Urinary bladder (tissue), 4 donors: Measurements from ENCODE around the gene NKTR. TPM values are rescaled to one million over a fixed set of nuclear protein-coding genes. Genes with fewer than 3 reads are reported as not detected.

ENCODE experiments used
- DNase-seq: peaks from one replicate; pipeline ENCODE4 v3.0.0-alpha.2; 2015; ENCODE audit errors: extremely low spot score
- H3K27ac ChIP-seq: one replicate; pipeline ENCODE4 v1.5.1; 2013; ENCODE audit warnings: low read depth, mild to moderate bottlenecking, moderate library complexity
- H3K36me3 ChIP-seq: one replicate; pipeline ENCODE4 v1.6.1; 2013; ENCODE audit warnings: mild to moderate bottlenecking, moderate library complexity; ENCODE audit not compliant: insufficient read depth
- H3K4me1 ChIP-seq: one replicate; pipeline ENCODE4 v1.6.1; 2013; ENCODE audit warnings: mild to moderate bottlenecking, moderate library complexity; ENCODE audit not compliant: insufficient read depth
- H3K4me3 ChIP-seq: one replicate; pipeline ENCODE4 v1.5.1; 2013; ENCODE audit warnings: low read depth, low read length
- WGBS: extraction: QIAGEN DNeasy Blood & Tissue Kit; methylation state at CpG from one replicate; pipeline ENCODE4 v1.1.7; 2013; 5-methylcytosine and 5-hydroxymethylcytosine counted together
- polyA plus RNA-seq: library from polyadenylated mRNA; stranded (reverse); fragments of 200-250 nt; gene quantifications from one replicate; pipeline ENCODE4 v1.2.3, GENCODE V29; 2013
- total RNA-seq: library from RNA; depleted of rRNA; stranded (reverse); fragments of >200 nt; gene quantifications from one replicate; pipeline ENCODE4 v1.2.3, GENCODE V29; 2014
- donor health status: healthy with polysubstance abuse.
- donor health status: healthy.

NKTR gene
- total and polyA plus RNA-seq, 2 donors, result 19.9 to 367 TPM

DNA sequence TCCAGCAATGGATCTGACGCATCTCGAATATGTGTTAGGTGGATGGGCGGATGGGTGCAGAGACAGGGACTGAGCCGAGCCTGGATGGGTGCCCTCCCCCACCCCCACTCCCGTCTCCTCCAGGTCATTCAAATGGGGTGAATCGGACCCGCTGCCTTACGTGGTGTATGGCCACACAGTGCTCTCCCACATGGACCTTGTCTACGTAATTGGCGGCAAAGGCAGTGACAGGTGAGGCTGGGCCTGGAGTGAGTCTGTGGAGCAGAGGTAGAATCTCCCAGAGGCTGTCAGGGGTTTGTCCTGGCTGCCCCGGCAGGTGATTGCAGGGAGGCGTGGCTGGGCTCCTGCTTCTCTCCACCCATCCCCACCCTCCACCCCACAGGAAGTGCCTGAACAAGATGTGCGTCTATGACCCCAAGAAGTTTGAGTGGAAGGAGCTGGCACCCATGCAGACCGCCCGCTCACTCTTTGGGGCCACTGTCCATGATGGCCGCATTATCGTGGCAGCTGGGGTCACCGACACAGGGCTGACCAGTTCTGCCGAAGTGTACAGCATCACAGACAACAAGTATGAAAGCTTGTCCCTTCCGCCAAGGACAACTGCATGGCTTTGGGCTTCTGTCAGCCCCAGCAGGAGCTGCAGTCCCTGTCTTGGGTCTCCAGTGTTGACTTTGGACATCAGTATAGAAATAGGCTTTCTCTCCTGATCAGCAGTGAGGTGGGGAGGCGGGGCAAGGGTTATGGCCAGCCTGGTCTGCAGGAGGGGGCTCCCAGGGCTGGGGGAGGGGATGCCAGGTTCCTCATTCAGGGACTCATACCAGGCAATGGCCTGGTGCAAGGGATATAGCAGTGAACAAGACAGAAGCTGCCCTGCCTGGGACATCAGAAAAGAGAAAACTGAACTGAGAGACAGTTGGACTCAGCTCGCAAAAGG lies 88.3 kb downstream of the NKTR start:
- Histone ChIP-seq H3K36me3 (no peaks in the 10 kb centered on the region), H3K27ac (no peak overlapping the region), H3K4me3 (no peak overlapping the region), H3K4me1 (no peaks in the 10 kb centered on the region)
- DNase-seq, result no peak
- 87% methylated on average over 22 of the region's 22 CpGs for WGBS

DNA sequence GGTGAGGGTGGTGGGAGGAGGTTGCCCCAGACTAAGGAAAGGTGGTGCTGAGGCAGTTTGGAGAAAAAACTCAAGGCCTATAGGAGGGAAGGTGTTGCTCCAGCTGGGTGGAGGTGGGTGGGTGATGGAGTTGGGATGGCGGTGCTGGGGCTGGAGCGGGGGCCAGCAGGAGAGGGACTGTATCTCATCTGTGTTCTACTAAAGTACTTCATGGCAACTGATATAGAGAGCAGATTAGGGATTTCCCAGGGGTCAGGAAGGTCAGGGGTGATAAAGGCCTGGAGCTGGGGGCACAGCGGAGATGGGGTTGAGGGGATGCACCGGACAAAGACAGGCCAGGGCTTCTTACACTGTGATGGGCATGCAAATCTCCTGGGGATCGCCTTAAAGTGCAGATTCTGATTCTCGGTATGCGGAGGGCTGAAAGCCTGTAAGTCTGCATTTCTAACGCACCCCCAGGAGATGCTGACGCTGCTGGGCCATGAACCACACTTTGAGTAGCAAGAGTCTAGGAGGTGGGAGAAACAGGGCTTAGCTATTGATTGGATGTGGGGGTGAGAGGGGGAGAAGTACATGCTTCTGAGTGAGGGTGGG lies 89.0 kb downstream of the NKTR start:
- H3K36me3 ChIP-seq, result no peaks in the 10 kb centered on the region
- WGBS, result 64% methylated on average over 9 of the region's 9 CpGs
- H3K27ac ChIP-seq, result no peak overlapping the region
- no peaks in the 10 kb centered on the region for H3K4me1 ChIP-seq
- DNase-seq, result no peak
- no peak overlapping the region for H3K4me3 ChIP-seq

DNA sequence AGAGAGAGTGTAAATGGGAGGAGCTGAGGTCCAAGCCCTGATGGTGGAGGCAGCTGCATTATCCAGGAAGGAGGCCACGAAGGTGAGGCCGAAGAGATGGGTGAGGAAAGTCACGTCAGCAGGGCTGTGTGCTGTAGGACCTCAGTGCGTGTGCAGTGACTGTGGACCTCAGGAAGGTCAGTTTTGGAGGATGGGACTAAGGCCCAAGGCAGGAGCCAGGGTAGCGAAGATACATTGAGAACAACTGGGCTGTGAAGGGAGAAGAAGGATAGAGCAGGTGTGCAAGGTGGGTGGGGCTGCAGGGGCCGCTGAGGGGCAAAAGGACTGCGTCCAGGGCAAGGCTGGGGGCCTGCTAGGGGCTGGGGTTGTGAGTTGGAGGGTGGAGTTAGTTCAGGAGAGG lies 89.7 kb downstream of the NKTR start:
- DNase-seq, result no peak
- Histone ChIP-seq H3K36me3 (no peaks in the 10 kb centered on the region), H3K4me3 (no peak overlapping the region), H3K4me1 (no peaks in the 10 kb centered on the region), H3K27ac (no peak overlapping the region)
- WGBS, result 77% methylated on average over 7 of the region's 7 CpGs

DNA sequence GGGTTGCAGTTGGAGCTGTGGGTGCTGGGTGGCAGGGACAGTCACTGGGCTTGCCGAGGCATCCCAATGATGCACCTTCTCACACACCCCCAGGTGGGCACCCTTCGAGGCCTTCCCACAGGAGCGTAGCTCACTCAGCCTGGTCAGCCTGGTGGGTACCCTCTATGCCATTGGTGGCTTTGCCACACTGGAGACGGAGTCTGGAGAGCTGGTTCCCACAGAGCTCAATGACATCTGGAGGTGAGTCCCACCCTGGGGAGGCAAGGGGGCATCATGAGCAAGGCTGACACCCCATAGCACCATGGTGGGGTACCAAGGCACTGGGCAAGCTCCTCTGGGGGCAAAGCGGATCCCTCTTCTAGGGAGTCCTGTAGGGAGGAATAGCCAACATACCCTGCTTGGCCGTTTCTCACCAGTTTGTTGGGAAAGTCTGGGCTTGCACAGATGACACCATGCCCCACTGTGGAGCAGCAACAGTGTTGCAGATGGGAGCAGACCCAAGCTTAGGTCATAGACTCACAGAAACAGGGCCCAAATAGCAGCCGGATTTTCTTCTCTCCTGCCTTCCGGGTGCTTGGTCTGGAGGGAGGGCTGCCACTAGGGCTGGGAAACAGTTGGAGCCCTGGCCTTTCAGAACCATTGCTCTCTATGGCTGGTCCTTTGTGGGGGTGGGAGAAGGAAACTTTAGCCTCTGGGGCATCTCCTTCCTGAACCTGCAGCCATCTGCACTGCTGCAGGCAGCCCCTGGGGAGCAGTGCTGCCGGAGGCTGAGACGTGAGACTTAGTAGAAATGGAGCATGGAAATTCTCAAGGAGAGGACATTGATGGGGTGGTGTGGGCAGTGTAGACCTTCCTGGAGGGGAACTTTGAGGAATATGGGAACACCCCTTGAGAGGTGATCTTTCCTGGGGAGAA lies 90.5 kb downstream of the NKTR start:
- H3K36me3 ChIP-seq, result no peaks in the 10 kb centered on the region
- no peak overlapping the region for H3K27ac ChIP-seq
- WGBS, result 74% methylated on average over 10 of the region's 10 CpGs
- no peak overlapping the region for H3K4me3 ChIP-seq
- DNase-seq, result no peak
- H3K4me1 ChIP-seq, result no peaks in the 10 kb centered on the region

DNA sequence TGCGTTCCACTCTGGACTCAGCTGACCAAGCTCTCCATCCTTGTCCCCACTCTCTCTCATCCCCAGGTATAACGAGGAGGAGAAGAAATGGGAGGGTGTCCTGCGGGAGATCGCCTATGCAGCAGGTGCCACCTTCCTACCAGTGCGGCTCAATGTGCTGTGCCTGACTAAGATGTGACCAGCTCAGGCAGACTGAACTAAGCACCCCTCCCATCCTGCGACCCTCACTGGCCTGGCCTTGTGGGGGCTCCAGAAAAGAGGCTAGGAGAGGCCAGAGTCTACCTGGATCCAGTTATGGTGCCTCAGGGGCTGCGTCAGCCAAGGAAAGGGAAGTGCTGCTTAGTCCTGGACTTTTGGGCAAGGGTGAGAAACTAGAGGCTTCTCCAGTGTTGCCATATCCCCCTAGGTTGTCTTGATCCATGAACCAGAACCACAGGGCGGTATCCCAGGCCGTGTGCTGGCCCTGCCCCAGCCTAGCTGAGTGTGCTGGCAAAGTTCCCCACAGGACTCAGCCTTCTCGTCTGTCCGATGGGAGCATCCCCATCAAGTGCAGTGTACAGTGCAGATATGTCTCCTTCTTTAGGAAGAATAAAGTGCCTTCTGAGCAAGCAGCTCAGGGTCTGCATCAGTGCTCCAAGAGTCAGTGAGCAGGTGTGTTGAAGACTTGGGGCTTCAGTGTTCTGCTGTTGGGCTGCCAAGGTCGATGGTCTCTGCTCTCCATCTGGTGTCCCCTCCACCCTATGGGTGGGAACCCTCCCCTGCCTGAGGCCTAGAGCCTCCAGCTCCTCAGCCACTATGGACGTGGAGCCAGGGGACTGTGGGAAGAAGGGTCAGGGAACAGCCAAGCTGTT lies 91.6 kb downstream of the NKTR start:
- WGBS, result 77% methylated on average over 13 of the region's 13 CpGs
- no peak overlapping the region for H3K27ac ChIP-seq
- no peak for DNase-seq
- H3K4me1 ChIP-seq, result no peaks in the 10 kb centered on the region
- H3K4me3 ChIP-seq, result no peak overlapping the region
- H3K36me3 ChIP-seq, result no peaks in the 10 kb centered on the region

DNA sequence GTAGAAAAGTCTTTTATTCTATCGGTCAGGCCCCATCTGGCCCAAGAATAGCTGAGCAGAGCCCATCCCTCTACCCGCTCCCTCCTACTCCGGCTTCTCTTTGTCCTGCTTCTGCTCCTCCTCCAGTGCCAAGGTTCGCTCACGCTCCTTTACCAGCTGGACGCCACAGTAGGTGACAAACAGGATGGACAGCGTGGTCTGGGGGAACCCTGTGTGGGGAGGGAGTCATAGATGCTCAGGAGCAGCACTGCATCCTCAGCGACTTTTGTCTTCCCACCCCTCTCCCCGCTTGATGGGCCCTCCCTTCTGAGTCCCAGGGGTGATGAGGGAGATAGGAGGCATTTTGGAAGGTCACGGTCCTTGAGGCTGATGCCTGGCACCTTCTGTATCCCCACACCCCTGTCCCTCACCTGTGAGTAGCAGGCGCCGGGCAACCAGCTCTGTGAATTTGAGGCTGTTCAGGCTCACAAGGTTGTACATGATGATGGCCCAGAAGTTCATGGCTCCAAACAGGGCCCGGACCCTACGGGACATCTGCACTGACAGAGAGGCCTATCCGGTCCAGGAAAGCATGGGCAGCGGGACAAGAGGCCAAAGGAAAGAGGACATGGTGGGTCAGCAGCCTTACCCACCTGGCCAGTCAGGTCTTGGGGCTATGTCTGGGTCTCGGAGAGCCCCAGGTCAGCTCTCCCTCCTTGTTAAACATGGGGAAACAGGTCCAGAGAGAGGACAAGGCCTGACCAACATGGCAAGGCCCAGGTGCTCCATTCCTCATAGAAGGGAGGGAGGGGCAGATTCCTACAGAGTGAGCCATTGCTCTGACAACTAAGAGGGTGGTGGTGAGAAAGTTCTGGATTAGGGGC lies 92.4 kb downstream of the NKTR start:
- no peaks in the 10 kb centered on the region for H3K36me3 ChIP-seq
- no peak for DNase-seq
- no peaks in the 10 kb centered on the region for H3K4me1 ChIP-seq
- no peak overlapping the region for H3K27ac ChIP-seq
- no peak overlapping the region for H3K4me3 ChIP-seq
- WGBS, result 85% methylated on average over 17 of the region's 17 CpGs

DNA sequence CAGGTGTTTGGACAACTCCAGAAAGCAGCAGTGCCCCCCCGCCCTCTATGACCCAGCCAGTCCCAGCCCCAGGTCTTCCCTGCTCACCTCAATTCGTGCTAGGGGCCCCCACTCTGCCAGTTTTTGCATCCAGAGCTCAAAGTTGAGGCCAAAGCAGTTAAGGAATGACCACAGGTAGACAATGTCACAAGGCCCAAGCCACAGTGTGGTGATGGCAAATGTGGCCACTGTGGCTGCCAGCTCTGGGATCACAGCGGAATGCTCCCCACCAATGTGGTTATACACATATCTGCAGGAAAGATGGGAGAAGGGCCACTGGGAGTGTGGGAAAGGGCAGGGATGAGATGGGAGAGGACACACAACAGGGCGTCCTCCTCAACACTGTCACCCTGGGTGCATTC lies 93.0 kb downstream of the NKTR start:
- H3K4me1 ChIP-seq, result no peaks in the 10 kb centered on the region
- DNase-seq, result no peak
- 81% methylated on average over 4 of the region's 4 CpGs for WGBS
- no peak overlapping the region for H3K4me3 ChIP-seq
- no peaks in the 10 kb centered on the region for H3K36me3 ChIP-seq
- no peak overlapping the region for H3K27ac ChIP-seq

DNA sequence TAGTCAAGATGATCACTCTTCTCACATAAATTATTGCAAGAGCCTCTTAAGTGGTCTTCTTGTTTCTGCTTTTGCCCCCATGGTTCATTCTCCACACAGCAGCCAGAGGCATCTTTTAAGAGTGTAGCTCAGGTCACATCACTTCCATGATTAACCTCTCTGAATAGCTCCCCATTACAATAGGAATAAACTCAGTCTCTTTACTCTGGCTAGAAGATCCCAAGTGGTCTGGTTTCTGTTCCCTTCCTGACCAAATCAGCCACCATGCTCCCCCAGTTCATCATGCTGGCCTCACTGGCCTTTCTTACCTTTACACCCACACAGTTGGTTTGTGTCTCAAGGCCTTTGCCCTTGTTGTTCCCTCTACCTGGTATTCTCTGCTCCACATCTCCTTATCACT lies 93.9 kb downstream of the NKTR start:
- H3K36me3 ChIP-seq, result no peaks in the 10 kb centered on the region
- H3K27ac ChIP-seq, result no peak overlapping the region
- H3K4me3 ChIP-seq, result no peak overlapping the region
- H3K4me1 ChIP-seq, result no peaks in the 10 kb centered on the region
- DNase-seq, result no peak

DNA sequence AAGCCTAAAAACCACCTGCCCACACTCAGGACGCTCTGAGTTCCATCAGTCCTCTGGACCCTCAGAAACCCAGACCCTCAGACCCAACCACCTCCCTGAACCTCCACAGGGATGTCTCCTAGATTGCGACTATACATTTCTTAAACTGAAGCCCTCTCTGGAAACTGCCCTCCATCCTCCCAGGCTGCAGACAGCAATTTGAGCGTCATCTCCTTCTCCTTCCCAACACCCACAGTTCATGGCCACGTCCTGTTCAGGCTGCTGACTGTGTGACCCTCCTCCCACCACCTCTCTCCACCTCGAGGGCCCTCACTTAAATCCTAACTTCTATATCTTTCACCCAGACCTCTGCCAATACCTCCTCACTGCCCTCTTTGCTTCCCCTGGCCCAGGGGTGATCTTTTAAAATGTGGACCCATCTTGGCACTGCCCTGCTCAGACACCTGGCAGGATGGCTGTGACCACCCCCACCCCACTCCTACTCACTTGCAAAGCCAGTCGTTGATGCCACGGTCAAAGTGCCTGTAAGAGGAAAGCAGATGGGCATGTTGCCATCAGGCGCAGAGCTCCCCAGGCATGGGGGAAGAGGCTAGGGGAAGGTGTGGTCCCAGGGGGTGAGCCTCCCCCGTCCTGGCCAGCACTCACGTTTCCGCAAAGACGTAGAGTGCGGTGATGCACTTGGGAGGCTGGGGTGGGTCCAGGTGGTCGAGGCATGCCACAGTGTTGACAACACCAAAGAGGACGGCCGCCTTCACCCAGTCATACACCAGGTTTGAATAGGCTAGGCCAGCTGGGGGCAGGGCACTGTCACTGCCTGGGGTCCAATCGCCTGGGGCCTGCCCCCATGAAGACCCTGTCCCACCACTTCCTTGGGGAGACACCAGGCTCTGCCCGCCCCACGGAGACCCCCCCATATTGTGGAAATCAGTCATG lies 96.1 kb downstream of the NKTR start:
- DNase-seq, result no peak
- Histone ChIP-seq H3K4me3 (no peak overlapping the region), H3K27ac (no peak overlapping the region), H3K4me1 (no peaks in the 10 kb centered on the region), H3K36me3 (no peaks in the 10 kb centered on the region)
- WGBS, result 75% methylated on average over 19 of the region's 19 CpGs

DNA sequence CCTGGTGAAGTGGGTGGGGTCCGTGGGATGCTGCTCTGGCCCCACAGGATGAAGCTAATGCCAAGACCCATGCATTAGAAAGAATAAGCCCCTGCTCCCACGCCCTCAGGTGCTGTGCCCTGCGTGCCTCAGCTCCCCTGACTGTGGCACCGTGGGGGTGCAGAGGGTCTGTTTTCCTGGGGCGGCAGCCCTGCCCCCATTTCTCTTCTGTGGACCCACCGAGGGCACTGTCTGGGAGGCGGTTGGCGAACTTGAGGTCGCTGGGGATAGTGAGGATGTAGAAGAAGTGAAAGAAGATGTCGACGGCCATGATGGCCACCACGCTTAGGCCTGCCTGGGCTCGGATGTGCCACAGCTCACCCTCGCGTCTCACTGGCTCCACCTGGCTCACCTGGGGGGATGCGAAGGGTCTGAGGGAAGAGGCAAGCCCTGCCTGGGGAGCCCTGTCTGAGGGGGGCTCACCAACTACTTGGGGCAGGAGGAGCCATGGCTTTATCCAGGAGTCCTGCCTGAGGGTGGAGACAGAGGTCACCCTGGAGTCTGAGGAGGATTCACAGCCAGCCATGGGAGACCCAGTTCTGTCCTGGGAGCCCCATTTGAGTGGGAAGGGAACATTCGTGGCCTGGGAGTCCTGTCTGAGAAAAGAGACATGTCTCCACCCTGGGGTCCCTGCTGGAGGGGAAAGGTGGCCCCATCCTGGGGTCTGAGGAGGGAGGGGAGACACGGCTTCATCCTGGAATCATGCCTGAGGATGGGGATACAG lies 97.0 kb downstream of the NKTR start:
- no peak for DNase-seq
- 84% methylated on average over 18 of the region's 18 CpGs for WGBS
- no peaks in the 10 kb centered on the region for H3K36me3 ChIP-seq
- no peak overlapping the region for H3K4me3 ChIP-seq
- H3K4me1 ChIP-seq, result no peaks in the 10 kb centered on the region
- H3K27ac ChIP-seq, result no peak overlapping the region
